ENCODE data around the gene UROS. TPM values are rescaled to one million over a fixed set of nuclear protein-coding genes. Genes with fewer than 3 reads are reported as not detected.

UROS gene
- total RNA-seq, 1 donor from 2014 or later = 82.5 TPM

GRCh38 chr10:125799451-125800182 is 23.4 kb downstream of the UROS start:
- TF ChIP-seq, protein P1, sequence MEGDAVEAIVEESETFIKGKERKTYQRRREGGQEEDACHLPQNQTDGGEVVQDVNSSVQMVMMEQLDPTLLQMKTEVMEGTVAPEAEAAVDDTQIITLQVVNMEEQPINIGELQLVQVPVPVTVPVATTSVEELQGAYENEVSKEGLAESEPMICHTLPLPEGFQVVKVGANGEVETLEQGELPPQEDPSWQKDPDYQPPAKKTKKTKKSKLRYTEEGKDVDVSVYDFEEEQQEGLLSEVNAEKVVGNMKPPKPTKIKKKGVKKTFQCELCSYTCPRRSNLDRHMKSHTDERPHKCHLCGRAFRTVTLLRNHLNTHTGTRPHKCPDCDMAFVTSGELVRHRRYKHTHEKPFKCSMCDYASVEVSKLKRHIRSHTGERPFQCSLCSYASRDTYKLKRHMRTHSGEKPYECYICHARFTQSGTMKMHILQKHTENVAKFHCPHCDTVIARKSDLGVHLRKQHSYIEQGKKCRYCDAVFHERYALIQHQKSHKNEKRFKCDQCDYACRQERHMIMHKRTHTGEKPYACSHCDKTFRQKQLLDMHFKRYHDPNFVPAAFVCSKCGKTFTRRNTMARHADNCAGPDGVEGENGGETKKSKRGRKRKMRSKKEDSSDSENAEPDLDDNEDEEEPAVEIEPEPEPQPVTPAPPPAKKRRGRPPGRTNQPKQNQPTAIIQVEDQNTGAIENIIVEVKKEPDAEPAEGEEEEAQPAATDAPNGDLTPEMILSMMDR (IDR thresholded peaks at IDR 0.05; ENCODE audit: insufficient read depth, low read length, poor library complexity, severe bottlenecking) = no peak
- no peaks in the 10 kb centered on the region for H3K36me3 ChIP-seq (ENCODE audit: control insufficient read depth, insufficient read depth, low read length)
- DNase-seq (ENCODE audit: low read depth) = no peak
- no peaks in the 10 kb centered on the region for H3K27me3 ChIP-seq (ENCODE audit: control insufficient read depth, insufficient read depth, low read length)
- no peak overlapping the region for H3K4me3 ChIP-seq (ENCODE audit: low read depth, low read length)

GRCh38 chr10:125797994-125798662 is 24.9 kb downstream of the UROS start:
- H3K4me3 ChIP-seq (ENCODE audit: low read depth, low read length) = no peak overlapping the region
- TF ChIP-seq, protein P1 (IDR thresholded peaks at IDR 0.05; ENCODE audit: insufficient read depth, low read length, poor library complexity, severe bottlenecking) = no peak
- no peaks in the 10 kb centered on the region for H3K27me3 ChIP-seq (ENCODE audit: control insufficient read depth, insufficient read depth, low read length)
- DNase-seq (ENCODE audit: low read depth) = no peak
- H3K36me3 ChIP-seq (ENCODE audit: control insufficient read depth, insufficient read depth, low read length) = no peaks in the 10 kb centered on the region

- DNase-seq (ENCODE audit: low read depth) = no peak
- Histone ChIP-seq H3K27me3 (ENCODE audit: control insufficient read depth, insufficient read depth, low read length) (no peaks in the 10 kb centered on the region), H3K36me3 (ENCODE audit: control insufficient read depth, insufficient read depth, low read length) (no peaks in the 10 kb centered on the region), H3K4me3 (ENCODE audit: low read depth, low read length) (no peak overlapping the region)
- TF ChIP-seq, protein P1 (IDR thresholded peaks at IDR 0.05; ENCODE audit: insufficient read depth, low read length, poor library complexity, severe bottlenecking) = no peak
Measured at GRCh38 chr10:125797424-125797823, 25.6 kb downstream of the UROS start.

DNA sequence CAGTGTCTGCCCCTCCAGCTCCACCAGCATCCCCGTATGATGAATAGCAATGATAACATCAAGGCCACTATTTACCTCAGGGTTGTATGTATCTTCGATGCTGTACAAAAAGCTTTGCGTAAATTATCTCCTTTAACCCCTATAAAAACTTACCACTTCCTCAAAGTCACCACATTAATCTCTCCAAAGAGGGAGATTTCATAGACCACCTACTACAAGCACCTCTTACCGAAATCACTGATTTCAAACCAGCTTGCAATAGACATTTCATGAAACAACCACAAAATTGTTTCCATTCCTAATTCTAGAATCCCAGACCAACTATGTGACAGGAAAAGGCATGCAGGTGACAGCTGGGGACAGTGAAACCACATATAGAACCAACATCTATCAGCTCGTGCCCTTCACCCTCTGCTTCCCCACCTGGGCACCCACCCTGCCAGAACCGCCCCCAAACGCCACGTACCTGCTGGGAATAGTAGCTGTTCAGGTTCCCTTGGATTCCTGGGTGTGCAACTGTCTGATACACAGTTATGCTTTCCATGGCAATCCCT is 27.3 kb downstream of the UROS start:
- TF ChIP-seq, protein P1 (IDR thresholded peaks at IDR 0.05; ENCODE audit: insufficient read depth, low read length, poor library complexity, severe bottlenecking) = no peak
- H3K4me3 ChIP-seq (ENCODE audit: low read depth, low read length) = no peak overlapping the region
- H3K36me3 ChIP-seq (ENCODE audit: control insufficient read depth, insufficient read depth, low read length) = no peaks in the 10 kb centered on the region
- no peaks in the 10 kb centered on the region for H3K27me3 ChIP-seq (ENCODE audit: control insufficient read depth, insufficient read depth, low read length)
- no peak for DNase-seq (ENCODE audit: low read depth)

DNA sequence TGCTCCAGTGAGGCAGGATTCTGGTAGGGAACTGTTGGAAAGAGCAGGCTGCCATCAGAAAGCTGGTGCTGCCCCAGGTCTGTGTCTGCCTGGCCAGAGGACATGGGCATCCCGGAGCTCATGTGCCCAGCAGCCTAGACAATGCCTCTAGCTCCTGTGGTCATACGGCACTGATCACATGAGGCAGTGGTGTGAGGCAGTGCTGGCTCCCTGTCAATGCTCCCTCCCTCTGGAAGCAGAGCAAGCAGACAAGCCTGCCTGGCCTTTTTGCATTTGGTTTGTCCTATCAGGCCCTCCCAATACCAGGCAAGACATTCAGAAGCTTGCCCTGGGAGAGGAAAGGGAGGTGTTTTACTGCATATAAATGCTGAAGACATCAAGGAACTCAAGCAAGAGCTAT is 27.9 kb downstream of the UROS start:
- no peaks in the 10 kb centered on the region for H3K36me3 ChIP-seq (ENCODE audit: control insufficient read depth, insufficient read depth, low read length)
- no peak overlapping the region for H3K4me3 ChIP-seq (ENCODE audit: low read depth, low read length)
- no peaks in the 10 kb centered on the region for H3K27me3 ChIP-seq (ENCODE audit: control insufficient read depth, insufficient read depth, low read length)
- no peak for DNase-seq (ENCODE audit: low read depth)
- TF ChIP-seq, protein P1 (IDR thresholded peaks at IDR 0.05; ENCODE audit: insufficient read depth, low read length, poor library complexity, severe bottlenecking) = no peak
